Calu3 (cell line): Measurements from ENCODE around the gene GDI2. TPM values are rescaled to one million over a fixed set of nuclear protein-coding genes. Genes with fewer than 3 reads are reported as not detected.
"Not testable (repeated sequence)": the region's sequence is repeated elsewhere in the genome, so short reads cannot be mapped to it uniquely, and the experiment has no call there.

Experiments
- BruUV-seq: library from RNA; stranded (reverse); fragments of 400-500 nt; replicated peaks from 2 replicates; lab custom pipeline; 2021; lab: Mats Ljungman, UMichigan
- CTCF ChIA-PET: fragments of 300-600 bp; sonication (Branson Sonifier 250); formaldehyde crosslinking; loops from one replicate; lab custom pipeline; 2022; ENCODE audit warnings: antibody characterized with exemption; lab: Charles Lee
- DNase-seq: peaks from one replicate; pipeline ENCODE4 v3.0.0; 2022
- H3K27ac Mint-ChIP-seq: one replicate; pipeline ENCODE4 v1.8.0; 2022; ENCODE audit warnings: mixed read lengths; ENCODE audit not compliant: unreplicated experiment
- H3K27me3 Mint-ChIP-seq: one replicate; pipeline ENCODE4 v1.8.0; 2022; ENCODE audit warnings: mixed read lengths; ENCODE audit not compliant: unreplicated experiment
- H3K36me3 Mint-ChIP-seq: one replicate; pipeline ENCODE4 v1.8.0; 2022; ENCODE audit warnings: mild to moderate bottlenecking, moderate library complexity, mixed read lengths; ENCODE audit not compliant: insufficient read depth, unreplicated experiment
- H3K4me1 Mint-ChIP-seq: one replicate; pipeline ENCODE4 v1.8.0; 2022; ENCODE audit warnings: mild to moderate bottlenecking, low read depth, mixed read lengths; ENCODE audit not compliant: unreplicated experiment
- H3K4me3 Mint-ChIP-seq: one replicate; pipeline ENCODE4 v1.8.0; 2022; ENCODE audit warnings: mild to moderate bottlenecking, low read depth, moderate library complexity, mixed read lengths; ENCODE audit not compliant: unreplicated experiment
- H3K9me3 Mint-ChIP-seq: one replicate; pipeline ENCODE4 v1.8.0; 2022; ENCODE audit warnings: low read depth, mixed read lengths; ENCODE audit not compliant: unreplicated experiment
- CTCF ChIP-seq: fragments of 200-600 bp; IDR thresholded peaks from one replicate; pipeline ENCODE4 v1.8.0; 2022; ENCODE audit warnings: antibody characterized with exemption; ENCODE audit not compliant: unreplicated experiment
- intact Hi-C: fragments of 100-400 bp; cut with micrococcal nuclease; formaldehyde crosslinking; loops from one replicate; pipeline ENCODE4 v1.10.0; 2022; ENCODE audit not compliant: unreplicated experiment
- total RNA-seq: library from RNA; stranded (reverse); gene quantifications from 2 replicates; pipeline ENCODE4 v1.2.3, GENCODE V29; 2022

Gene GDI2
- total RNA-seq, 1 experiment from 2014 or later = 215 TPM

GRCh38 chr10:5830629-5831445 lies 17.6 kb upstream of the GDI2 start:
- Mint-ChIP-seq H3K27me3 (no peaks in the 10 kb centered on the region), H3K36me3 (peaks cover 7% of the 10 kb centered on the region), H3K9me3 (no peaks in the 10 kb centered on the region), H3K4me3 (no peak overlapping the region), H3K4me1 (peaks cover 8% of the 10 kb centered on the region), H3K27ac (no peak overlapping the region)
- no peak for DNase-seq
- CTCF ChIA-PET = no interaction called here
- intact Hi-C loops = no loop called here
- TF ChIP-seq CTCF = no peak
- BruUV-seq = no TSS peak

- CTCF ChIA-PET = no interaction called here
- Mint-ChIP-seq H3K27me3 (no peaks in the 10 kb centered on the region), H3K36me3 (peaks cover 7% of the 10 kb centered on the region), H3K4me1 (peaks cover 8% of the 10 kb centered on the region), H3K9me3 (no peaks in the 10 kb centered on the region), H3K27ac (no peak overlapping the region), H3K4me3 (no peak overlapping the region)
- DNase-seq = no peak
- BruUV-seq = no TSS peak
- intact Hi-C loops = no loop called here
- no peak for TF ChIP-seq CTCF
These were observed 16.0 kb upstream of the GDI2 start for GRCh38 chr10:5829267-5829666.

GRCh38 chr10:5828725-5829124 lies 15.5 kb upstream of the GDI2 start:
- TF ChIP-seq CTCF = no peak
- BruUV-seq = no TSS peak
- Mint-ChIP-seq H3K4me1 (peaks cover 3% of the 10 kb centered on the region), H3K36me3 (peaks cover 7% of the 10 kb centered on the region), H3K9me3 (no peaks in the 10 kb centered on the region), H3K27ac (no peak overlapping the region), H3K4me3 (no peak overlapping the region), H3K27me3 (no peaks in the 10 kb centered on the region)
- DNase-seq = no peak
- CTCF ChIA-PET = no interaction called here
- intact Hi-C loops = no loop called here

- Mint-ChIP-seq H3K27ac (no peak overlapping the region), H3K9me3 (no peaks in the 10 kb centered on the region), H3K36me3 (peaks cover 1% of the 10 kb centered on the region), H3K27me3 (no peaks in the 10 kb centered on the region), H3K4me1 (no peaks in the 10 kb centered on the region), H3K4me3 (no peak overlapping the region)
- no peak for DNase-seq
- no peak for TF ChIP-seq CTCF
- BruUV-seq = no TSS peak
- intact Hi-C loops = no loop called here
- CTCF ChIA-PET = no interaction called here
These were observed 14.6 kb upstream of the GDI2 start for GRCh38 chr10:5827841-5828240.

- H3K4me3 Mint-ChIP-seq, H3K27me3 Mint-ChIP-seq, H3K4me1 Mint-ChIP-seq, BruUV-seq, intact Hi-C loops, CTCF ChIA-PET, H3K27ac Mint-ChIP-seq, H3K9me3 Mint-ChIP-seq, DNase-seq, H3K36me3 Mint-ChIP-seq: not testable (repeated sequence)
These were observed 13.3 kb upstream of the GDI2 start for GRCh38 chr10:5826511-5826910.
